Left lung (tissue), 14 donors: ENCODE results near the gene BDKRB2. TPM values are rescaled to one million over a fixed set of nuclear protein-coding genes. Genes with fewer than 3 reads are reported as not detected.

Experiments
- ATAC-seq: fragments of 200-7000 bp; cut with Tn5 transposase; one replicate; pipeline ENCODE4 v1.9.1; 2020; ENCODE audit warnings: moderate library complexity
- DNase-seq, 4 donors: peaks; one replicate each; pipeline ENCODE4 v3.0.0-alpha.2; 2013 to 2020
- H3K27ac ChIP-seq, 2 donors: fragments of 200-600 bp; sonication (generic) in 1 of 2; one replicate each; pipeline versions ENCODE4 v1.5.0 to v1.8.0; 2020 to 2021
- H3K27me3 ChIP-seq, 2 donors: fragments of 200-600 bp; sonication (generic) in 1 of 2; one replicate each; pipeline versions ENCODE4 v1.5.0 to v1.8.0; 2020 to 2021
- H3K36me3 ChIP-seq, 2 donors: fragments of 200-600 bp; sonication (generic) in 1 of 2; one replicate each; pipeline versions ENCODE4 v1.5.0 to v1.8.0; 2020 to 2021
- H3K4me1 ChIP-seq, 2 donors: fragments of 200-600 bp; one replicate each; pipeline ENCODE4 v1.8.0; 2021
- H3K4me3 ChIP-seq, 2 donors: fragments of 200-600 bp; sonication (generic) in 1 of 2; one replicate each; pipeline versions ENCODE4 v1.5.0 to v1.8.0; 2020 to 2021; ENCODE audit warnings: mild to moderate bottlenecking in 1 of 2
- H3K9me3 ChIP-seq, 2 donors: fragments of 200-600 bp; sonication (generic) in 1 of 2; one replicate each; pipeline versions ENCODE4 v1.5.0 to v1.8.0; 2020 to 2021
- intact Hi-C, 2 donors: fragments of 100-400 bp; cut with DNase I; formaldehyde crosslinking; loops; one replicate each; pipeline versions ENCODE4 v1.11.2 to v1.14.2; 2022
- long read RNA-seq, 12 donors: library from polyadenylated mRNA in 2 of 12; unstranded in 2 of 12; transcript quantifications; one replicate each; pipeline ENCODE4 v2.0.0 and lab custom pipeline, GENCODE V29; 2019 to 2026
- polyA plus RNA-seq, 6 donors: library from polyadenylated mRNA; unstranded; fragments of 120-200 nt; gene quantifications; one replicate each; pipeline ENCODE4 v1.2.1, GENCODE V29; 2013; ENCODE audit not compliant: insufficient read length in 6 of 6
- total RNA-seq, 2 donors: library from RNA; stranded (reverse); fragmentation: NEBNext Ultra II Directional; extraction: Animal tissue kit (Norgen Biotek cat#: 25700); gene quantifications; one replicate each; pipeline ENCODE4 v1.2.1, GENCODE V29; 2021
- TF ChIP-seq, protein P1 (sequence below), 2 donors: fragments of 200-600 bp; sonication (generic) in 1 of 2; IDR thresholded peaks; one replicate each; pipeline versions ENCODE4 v1.5.0 to v1.8.0; 2021; ENCODE audit warnings: antibody characterized with exemption in 2 of 2
- donor health status: DM: no; HTN: yes; CAD: no.
- donor health status: DM: no; HTN: no; CAD: no.

BDKRB2 gene
- 1 to 10 TPM in 1 of 2 donors, under 1 TPM in 1; 0.81 to 1.9 TPM for total RNA-seq
- 1 to 10 TPM in 5 of 6 donors, under 1 TPM in 1; 0.80 to 1.5 (median 1.2) TPM for polyA plus RNA-seq
- long read RNA-seq, donor 1 = 0 reads
- long read RNA-seq, donor 2 = 0 reads
- long read RNA-seq, donor 3 = 0 reads
- long read RNA-seq, donor 4 = 0 reads
- long read RNA-seq, donor 5 = 0 reads
- long read RNA-seq, donor 6 = 0 reads
- long read RNA-seq, donor 7 = 0 reads
- long read RNA-seq, donor 8 = 0 reads
- long read RNA-seq, donor 9 = 0 reads
- long read RNA-seq, donor 10 = 0 reads
- long read RNA-seq, donor 11 = 0 reads
- long read RNA-seq, donor 12 = 0 reads

DNA sequence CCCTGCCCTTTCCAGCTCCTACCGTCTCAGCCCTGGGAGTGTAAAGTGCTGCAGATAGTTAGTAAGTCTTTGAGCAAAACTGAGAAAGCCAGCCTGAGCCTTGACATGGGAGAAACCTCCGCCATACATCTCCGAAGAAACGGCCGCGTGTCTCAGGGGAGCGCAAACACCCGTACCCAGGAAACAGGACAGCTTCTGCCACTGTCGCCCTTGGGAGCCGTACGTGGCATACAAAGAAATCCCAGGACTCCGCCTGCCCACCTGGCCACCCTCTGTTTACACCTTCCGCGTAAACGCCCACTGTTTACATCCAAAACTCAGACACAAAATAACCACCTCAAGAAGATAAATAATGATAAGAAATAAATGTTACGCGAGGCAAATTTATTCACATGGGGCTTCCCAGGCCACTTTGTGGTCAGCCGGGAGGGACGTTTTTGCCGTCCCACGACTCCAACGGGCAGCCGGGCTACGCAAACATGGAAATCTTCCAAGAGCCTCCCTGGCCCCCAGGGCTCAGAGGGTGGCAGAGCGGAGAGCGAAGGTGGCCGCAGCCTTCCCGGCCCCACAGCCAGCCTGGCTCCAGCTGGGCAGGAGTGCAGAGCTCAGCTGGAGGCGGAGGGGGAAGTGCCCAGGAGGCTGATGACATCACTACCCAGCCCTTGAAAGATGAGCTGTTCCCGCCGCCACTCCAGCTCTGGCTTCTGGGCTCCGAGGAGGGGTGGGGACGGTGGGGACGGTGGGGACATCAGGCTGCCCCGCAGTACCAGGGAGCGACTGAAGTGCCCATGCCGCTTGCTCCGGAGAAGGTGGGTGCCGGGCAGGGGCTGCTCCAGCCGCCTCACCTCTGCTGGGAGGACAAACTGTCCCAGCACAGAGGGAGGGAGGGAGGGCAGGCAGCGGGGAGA lies at the start of gene BDKRB2:
BDKRB2 (plus strand) TSS at position 689 of the 908 bp plus-strand sequence. CDS start 32,269 bp downstream, outside the sequence.
- peaks cover 0 to 50% of the 10 kb centered on the region in 2 donors for H3K27me3 ChIP-seq
- intact Hi-C loops = no loop called here
- TF ChIP-seq, protein P1, sequence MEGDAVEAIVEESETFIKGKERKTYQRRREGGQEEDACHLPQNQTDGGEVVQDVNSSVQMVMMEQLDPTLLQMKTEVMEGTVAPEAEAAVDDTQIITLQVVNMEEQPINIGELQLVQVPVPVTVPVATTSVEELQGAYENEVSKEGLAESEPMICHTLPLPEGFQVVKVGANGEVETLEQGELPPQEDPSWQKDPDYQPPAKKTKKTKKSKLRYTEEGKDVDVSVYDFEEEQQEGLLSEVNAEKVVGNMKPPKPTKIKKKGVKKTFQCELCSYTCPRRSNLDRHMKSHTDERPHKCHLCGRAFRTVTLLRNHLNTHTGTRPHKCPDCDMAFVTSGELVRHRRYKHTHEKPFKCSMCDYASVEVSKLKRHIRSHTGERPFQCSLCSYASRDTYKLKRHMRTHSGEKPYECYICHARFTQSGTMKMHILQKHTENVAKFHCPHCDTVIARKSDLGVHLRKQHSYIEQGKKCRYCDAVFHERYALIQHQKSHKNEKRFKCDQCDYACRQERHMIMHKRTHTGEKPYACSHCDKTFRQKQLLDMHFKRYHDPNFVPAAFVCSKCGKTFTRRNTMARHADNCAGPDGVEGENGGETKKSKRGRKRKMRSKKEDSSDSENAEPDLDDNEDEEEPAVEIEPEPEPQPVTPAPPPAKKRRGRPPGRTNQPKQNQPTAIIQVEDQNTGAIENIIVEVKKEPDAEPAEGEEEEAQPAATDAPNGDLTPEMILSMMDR (IDR thresholded peaks at IDR 0.05) = no peak

DNA sequence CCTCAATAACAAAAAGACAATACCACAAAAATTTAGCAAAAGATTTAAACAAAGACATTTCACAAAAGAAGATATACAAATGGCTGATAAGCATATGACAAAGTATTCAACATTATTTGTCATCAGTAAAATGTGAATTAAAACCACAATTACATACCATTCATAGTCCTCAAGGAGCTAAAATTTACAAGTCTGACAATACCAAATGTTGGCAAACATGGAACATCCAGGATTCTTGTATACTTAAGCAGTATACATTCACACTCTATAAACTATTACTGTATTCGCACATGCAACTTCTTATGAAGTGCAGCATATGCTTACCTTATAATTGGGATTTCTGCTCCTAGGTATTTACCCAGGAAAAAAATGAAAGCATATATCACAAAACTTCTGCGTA lies 49.7 kb upstream of the BDKRB2 start:
- H3K27ac ChIP-seq = no peak overlapping the region
- H3K4me1 ChIP-seq = no peaks in the 10 kb centered on the region
- no peaks in the 10 kb centered on the region for H3K27me3 ChIP-seq
- H3K9me3 ChIP-seq = no peaks in the 10 kb centered on the region
- intact Hi-C loops = no loop called here
- no peak for ATAC-seq
- TF ChIP-seq, protein P1 (IDR thresholded peaks at IDR 0.05) = no peak
- DNase-seq = no peak
- H3K36me3 ChIP-seq = no peaks in the 10 kb centered on the region
- no peak overlapping the region for H3K4me3 ChIP-seq

More for the DNA sequence above, at the start of gene BDKRB2:
- no peak within 1 kb of the TSS for H3K27ac ChIP-seq
- no peaks in the 10 kb centered on the region for H3K36me3 ChIP-seq
- peak; percentile 93 for ATAC-seq
- H3K4me3 ChIP-seq = peak within 1 kb of the TSS; percentile 9 to 23
- peak; percentile 65 to 88 (median 81) for DNase-seq
- H3K4me1 ChIP-seq = peaks cover 8 to 9% of the 10 kb centered on the region in 2 donors
- no peaks in the 10 kb centered on the region for H3K9me3 ChIP-seq

DNA sequence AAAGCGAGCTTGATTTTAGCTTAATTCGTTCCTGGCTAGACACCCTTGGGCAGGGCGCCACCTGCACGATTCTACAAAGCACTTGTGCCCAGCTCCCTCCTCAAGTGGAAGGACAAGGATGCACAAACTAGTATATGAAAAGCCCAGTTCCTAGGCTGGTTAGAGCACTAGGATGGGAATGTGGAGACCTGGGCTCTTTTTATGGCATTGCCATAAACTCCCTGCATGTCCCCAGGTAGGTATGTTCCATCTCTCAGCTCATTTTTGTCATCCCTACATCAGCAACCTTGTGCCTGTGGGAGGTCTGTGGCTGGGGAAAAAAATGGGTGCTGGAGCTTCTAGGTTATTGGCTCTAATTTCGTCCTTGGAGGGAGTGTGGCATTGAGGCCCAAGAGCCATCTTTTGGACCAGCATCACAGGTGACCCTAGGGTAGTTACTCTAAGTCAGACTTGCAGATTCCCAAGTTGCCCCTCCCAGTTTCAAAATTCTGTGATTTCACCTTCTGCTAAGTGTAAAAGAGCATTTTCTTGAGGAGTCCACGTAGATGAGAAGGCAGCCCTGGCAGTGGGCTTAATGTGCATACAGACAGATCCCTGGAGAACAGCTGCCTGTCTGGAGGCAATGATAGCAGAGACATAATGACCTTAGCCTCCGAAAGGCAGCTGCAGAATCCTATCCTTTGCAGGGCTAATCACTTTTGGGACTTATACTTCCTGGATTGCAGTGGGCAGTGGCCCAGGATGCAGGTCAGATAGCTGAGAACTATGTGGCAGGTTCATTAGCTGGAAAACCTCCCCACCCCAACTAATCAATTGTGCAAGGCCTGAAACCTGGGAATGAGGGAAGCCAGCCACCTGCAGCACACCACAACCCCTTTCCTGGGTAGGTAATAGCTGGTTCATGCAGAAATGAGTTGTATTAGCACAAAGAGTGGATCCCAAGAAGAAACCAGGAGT lies 47.6 kb upstream of the BDKRB2 start:
- no peak overlapping the region for H3K27ac ChIP-seq
- ATAC-seq = no peak
- intact Hi-C loops = no loop called here

DNA sequence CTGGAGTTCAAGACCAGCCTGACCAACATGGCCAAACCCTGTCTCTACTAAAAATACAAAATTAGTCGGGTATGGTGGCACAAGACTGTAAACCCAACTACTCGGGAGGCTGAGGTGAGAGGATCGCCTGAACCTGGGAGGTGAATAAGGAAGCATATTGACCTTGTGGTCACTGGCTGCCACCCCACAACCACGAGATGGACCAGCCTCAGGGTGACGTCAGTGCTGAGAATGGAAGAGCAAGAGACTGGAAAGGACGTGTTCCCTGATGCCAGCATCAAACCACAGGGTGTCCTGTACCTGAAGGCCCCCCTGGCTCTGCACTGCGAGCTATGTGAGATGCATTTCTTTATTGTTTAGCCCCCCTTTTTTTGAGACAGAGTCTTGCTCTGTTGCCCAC lies 45.9 kb upstream of the BDKRB2 start:
- ATAC-seq (no peak), DNase-seq (no peak)
- Histone ChIP-seq H3K9me3 (no peaks in the 10 kb centered on the region), H3K36me3 (no peaks in the 10 kb centered on the region), H3K4me1 (no peaks in the 10 kb centered on the region), H3K4me3 (no peak overlapping the region), H3K27ac (no peak overlapping the region), H3K27me3 (no peaks in the 10 kb centered on the region)
- intact Hi-C loops = no loop called here
- TF ChIP-seq, protein P1 (IDR thresholded peaks at IDR 0.05) = no peak

More for the DNA sequence above, 47.6 kb upstream of the BDKRB2 start:
- H3K9me3 ChIP-seq = no peaks in the 10 kb centered on the region
- TF ChIP-seq, protein P1 (IDR thresholded peaks at IDR 0.05) = no peak
- H3K36me3 ChIP-seq = no peaks in the 10 kb centered on the region
- H3K4me1 ChIP-seq = no peaks in the 10 kb centered on the region
- DNase-seq = no peak
- H3K4me3 ChIP-seq = no peak overlapping the region
- no peaks in the 10 kb centered on the region for H3K27me3 ChIP-seq
